Progenitor cell of endocrine pancreas (in vitro differentiated cells): ENCODE measurements around the gene CACHD1. TPM values are rescaled to one million over a fixed set of nuclear protein-coding genes. Genes with fewer than 3 reads are reported as not detected.

Source experiments
- DNase-seq: peaks from one replicate; pipeline ENCODE4 v3.0.0; 2021; ENCODE audit warnings: low spot score; ENCODE audit not compliant: unreplicated experiment
- H3K27ac Mint-ChIP-seq: 2 replicates; pipeline ENCODE4 v1.8.0; 2021; ENCODE audit warnings: mild to moderate bottlenecking, moderate library complexity, mixed read lengths
- H3K27me3 Mint-ChIP-seq: 2 replicates; pipeline ENCODE4 v1.8.0; 2021; ENCODE audit warnings: mixed read lengths
- H3K36me3 Mint-ChIP-seq: 2 replicates; pipeline ENCODE4 v1.8.0; 2022; ENCODE audit warnings: mixed read lengths; ENCODE audit not compliant: insufficient read depth
- H3K4me1 Mint-ChIP-seq: 2 replicates; pipeline ENCODE4 v1.8.0; 2021; ENCODE audit warnings: low read depth, mixed read lengths
- H3K4me3 Mint-ChIP-seq: 2 replicates; pipeline ENCODE4 v1.8.0; 2021; ENCODE audit warnings: low read depth, mild to moderate bottlenecking, moderate library complexity, mixed read lengths
- H3K9me3 Mint-ChIP-seq: 2 replicates; pipeline ENCODE4 v1.8.0; 2021; ENCODE audit warnings: low read depth, mixed read lengths
- CTCF ChIP-seq: fragments of 200-600 bp; sonication (generic); IDR thresholded peaks from one replicate; pipeline ENCODE4 v1.5.0; 2021; ENCODE audit warnings: antibody characterized with exemption, mild to moderate bottlenecking; ENCODE audit not compliant: unreplicated experiment
- total RNA-seq: library from RNA; stranded (reverse); gene quantifications from 2 replicates; pipeline ENCODE4 v1.2.1, GENCODE V29; 2021

Gene CACHD1
- total RNA-seq, 1 donor from 2014 or later = 36.0 TPM

GRCh38 chr1:64488862-64489261 lies 18.9 kb downstream of the CACHD1 start:
- no peak overlapping the region for H3K27ac Mint-ChIP-seq
- peaks cover 2% of the 10 kb centered on the region for H3K36me3 Mint-ChIP-seq
- DNase-seq = no peak
- peaks cover 10% of the 10 kb centered on the region for H3K4me1 Mint-ChIP-seq
- H3K27me3 Mint-ChIP-seq = no peaks in the 10 kb centered on the region
- no peaks in the 10 kb centered on the region for H3K9me3 Mint-ChIP-seq
- H3K4me3 Mint-ChIP-seq = no peak overlapping the region
- no peak for TF ChIP-seq CTCF

- Mint-ChIP-seq H3K4me1 (peaks cover 11% of the 10 kb centered on the region), H3K4me3 (no peak overlapping the region), H3K36me3 (no peaks in the 10 kb centered on the region), H3K27ac (no peak overlapping the region), H3K9me3 (no peaks in the 10 kb centered on the region), H3K27me3 (no peaks in the 10 kb centered on the region)
- no peak for TF ChIP-seq CTCF
- no peak for DNase-seq
These were observed 19.8 kb downstream of the CACHD1 start for GRCh38 chr1:64489707-64490106.

GRCh38 chr1:64490213-64490818 lies 20.4 kb downstream of the CACHD1 start:
- Mint-ChIP-seq H3K27ac (peak overlapping the region; percentile 35), H3K9me3 (no peaks in the 10 kb centered on the region), H3K36me3 (no peaks in the 10 kb centered on the region), H3K4me1 (peaks cover 12% of the 10 kb centered on the region), H3K4me3 (no peak overlapping the region), H3K27me3 (no peaks in the 10 kb centered on the region)
- TF ChIP-seq CTCF = no peak
- no peak for DNase-seq

- peaks cover 18% of the 10 kb centered on the region for H3K4me1 Mint-ChIP-seq
These were observed 22.5 kb downstream of the CACHD1 start for GRCh38 chr1:64492424-64492823.

GRCh38 chr1:64493831-64494230 lies 23.9 kb downstream of the CACHD1 start:
- DNase-seq = no peak
- Mint-ChIP-seq H3K27ac (peak overlapping the region; percentile 31), H3K4me3 (no peak overlapping the region)

More at GRCh38 chr1:64492424-64492823, 22.5 kb downstream of the CACHD1 start:
- Mint-ChIP-seq H3K27me3 (no peaks in the 10 kb centered on the region), H3K9me3 (no peaks in the 10 kb centered on the region), H3K27ac (no peak overlapping the region), H3K36me3 (no peaks in the 10 kb centered on the region), H3K4me3 (no peak overlapping the region)
- TF ChIP-seq CTCF = no peak
- no peak for DNase-seq

More at GRCh38 chr1:64493831-64494230, 23.9 kb downstream of the CACHD1 start:
- H3K4me1 Mint-ChIP-seq = peaks cover 18% of the 10 kb centered on the region
- no peaks in the 10 kb centered on the region for H3K36me3 Mint-ChIP-seq
- no peak for TF ChIP-seq CTCF
- H3K9me3 Mint-ChIP-seq = no peaks in the 10 kb centered on the region
- H3K27me3 Mint-ChIP-seq = no peaks in the 10 kb centered on the region
